Measurements from ENCODE around the gene PRDM2. TPM values are rescaled to one million over a fixed set of nuclear protein-coding genes. Genes with fewer than 3 reads are reported as not detected.

The PRDM2 gene
- total RNA-seq, 1 donor from 2014 or later: 64.2 TPM

DNA sequence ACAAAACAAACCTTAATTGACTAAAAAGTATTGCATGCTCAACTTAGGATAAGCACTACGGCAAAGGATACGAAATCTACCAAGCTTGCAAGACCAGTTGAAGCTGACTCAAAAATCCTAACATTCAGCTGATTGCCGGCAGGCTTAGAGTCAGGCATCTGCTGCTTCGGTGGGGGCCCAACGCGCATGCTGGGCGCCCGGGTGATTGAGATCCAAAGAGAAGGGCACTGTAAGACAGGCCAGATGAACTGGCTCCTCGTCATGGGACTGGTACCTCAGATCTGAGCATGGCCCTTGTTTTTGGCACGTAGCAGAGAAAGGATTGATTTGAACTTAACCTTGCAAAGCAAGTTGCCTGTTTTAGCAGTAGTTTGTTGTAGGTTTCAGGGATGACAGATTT, 86.6 kb downstream of the PRDM2 start:
- intact Hi-C loops (cut with micrococcal nuclease): no loop called here

DNA sequence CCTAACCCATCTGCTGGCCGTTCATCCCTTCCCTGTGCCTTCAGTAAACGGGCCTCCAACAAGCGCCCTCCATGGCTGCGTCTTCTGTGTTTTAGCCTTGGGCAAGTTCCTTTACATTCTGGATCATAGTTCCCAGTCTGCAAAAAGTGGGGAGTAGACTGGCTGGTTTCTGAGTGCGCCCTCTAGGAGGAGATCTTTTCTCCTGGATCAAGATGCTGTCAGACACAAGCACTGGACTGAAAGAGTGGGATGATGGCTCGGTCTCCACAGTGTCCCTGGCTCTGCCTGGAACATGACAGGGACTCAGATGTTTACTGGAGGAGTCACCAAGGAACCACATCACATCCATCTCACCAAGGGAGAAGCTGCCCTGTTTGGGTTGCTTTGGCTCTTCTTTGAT, 88.8 kb downstream of the PRDM2 start:
- intact Hi-C loops (cut with micrococcal nuclease): no loop called here

DNA sequence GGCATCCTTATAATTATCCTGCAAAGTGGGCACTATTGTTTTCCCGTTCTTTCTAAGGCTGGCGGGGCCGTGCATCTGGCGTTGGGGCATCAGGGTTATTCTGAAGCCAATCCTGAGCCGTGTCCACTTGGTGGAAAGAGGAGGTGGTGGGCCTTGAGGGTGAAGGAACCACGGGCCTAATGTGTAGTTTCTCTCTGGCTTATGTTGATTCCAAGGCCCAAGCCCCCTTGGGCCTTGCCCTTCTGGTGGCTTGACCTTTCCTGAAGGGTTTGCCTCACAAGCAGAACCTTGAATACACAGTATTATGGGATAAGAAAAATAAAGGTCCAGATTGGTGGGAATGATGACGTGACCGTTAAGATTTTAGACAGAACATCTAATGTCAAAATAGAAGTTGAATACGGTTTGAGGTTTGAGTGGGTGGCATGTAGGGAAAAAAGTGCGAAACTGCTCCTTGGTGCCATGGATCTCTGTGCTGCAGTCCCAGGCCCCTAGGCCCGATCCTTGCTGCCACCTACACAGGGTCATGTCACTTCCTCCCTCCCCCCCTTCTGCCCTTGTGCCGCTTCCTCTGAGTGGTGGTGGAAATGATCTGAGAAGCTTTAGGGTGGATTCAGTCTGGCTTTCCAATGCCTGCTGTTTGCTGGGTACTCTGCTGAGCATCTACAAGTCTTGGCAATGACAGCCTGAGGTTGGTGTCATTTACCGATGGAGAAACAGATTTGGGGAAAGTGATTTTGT, 90.5 kb downstream of the PRDM2 start:
- intact Hi-C loops (cut with micrococcal nuclease): no loop called here

DNA sequence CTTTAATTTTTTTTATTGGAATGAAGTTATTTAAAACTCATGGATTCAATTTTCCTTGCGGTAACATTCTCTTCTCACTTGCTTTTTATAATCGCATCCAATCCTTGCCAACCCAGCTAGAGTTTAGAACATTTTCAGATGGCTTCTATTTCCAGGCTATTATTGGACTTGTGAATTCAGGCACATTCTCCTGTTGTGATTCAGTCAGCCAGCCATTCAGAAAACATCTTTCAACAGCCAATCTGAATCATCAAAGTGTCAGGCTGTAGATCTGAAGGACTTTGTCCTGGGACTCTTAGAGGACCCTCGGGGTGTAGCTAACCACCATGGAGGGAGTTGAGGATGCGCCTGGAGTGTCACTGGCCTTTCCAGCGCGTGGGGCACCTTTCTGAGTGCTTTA, 92.4 kb downstream of the PRDM2 start:
- intact Hi-C loops (cut with micrococcal nuclease): no loop called here

DNA sequence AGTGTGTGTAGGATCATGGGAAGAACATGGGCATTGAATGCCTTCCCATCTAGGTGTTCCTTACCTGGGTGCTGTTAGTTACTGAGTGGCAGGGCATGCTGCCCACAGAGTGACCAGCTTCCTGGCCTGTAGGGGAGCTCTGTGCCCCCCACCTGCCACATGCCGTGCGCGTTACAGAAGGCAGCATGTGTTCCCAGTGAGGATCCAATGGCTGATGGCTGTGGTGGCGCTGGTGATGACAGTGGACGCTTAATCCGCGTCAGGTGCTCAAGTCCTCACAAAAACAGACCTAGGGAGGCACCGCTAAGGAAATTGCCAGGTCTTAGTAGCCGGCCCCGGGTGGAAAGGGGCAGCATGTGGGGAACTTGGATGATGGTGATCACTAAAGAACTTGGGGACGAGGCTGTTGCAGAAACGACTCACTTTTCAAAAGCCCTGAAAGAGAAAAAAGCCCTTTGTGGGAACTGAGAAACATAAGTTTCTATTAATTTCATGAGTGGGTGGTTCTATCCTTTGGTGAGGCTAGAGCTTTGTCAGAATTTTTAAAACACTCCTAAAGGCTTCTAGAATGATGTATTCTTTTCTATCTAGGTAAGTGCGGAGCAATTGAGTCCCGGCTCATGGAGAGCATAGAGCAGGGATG, 93.2 kb downstream of the PRDM2 start:
- intact Hi-C loops (cut with micrococcal nuclease): no loop called here

DNA sequence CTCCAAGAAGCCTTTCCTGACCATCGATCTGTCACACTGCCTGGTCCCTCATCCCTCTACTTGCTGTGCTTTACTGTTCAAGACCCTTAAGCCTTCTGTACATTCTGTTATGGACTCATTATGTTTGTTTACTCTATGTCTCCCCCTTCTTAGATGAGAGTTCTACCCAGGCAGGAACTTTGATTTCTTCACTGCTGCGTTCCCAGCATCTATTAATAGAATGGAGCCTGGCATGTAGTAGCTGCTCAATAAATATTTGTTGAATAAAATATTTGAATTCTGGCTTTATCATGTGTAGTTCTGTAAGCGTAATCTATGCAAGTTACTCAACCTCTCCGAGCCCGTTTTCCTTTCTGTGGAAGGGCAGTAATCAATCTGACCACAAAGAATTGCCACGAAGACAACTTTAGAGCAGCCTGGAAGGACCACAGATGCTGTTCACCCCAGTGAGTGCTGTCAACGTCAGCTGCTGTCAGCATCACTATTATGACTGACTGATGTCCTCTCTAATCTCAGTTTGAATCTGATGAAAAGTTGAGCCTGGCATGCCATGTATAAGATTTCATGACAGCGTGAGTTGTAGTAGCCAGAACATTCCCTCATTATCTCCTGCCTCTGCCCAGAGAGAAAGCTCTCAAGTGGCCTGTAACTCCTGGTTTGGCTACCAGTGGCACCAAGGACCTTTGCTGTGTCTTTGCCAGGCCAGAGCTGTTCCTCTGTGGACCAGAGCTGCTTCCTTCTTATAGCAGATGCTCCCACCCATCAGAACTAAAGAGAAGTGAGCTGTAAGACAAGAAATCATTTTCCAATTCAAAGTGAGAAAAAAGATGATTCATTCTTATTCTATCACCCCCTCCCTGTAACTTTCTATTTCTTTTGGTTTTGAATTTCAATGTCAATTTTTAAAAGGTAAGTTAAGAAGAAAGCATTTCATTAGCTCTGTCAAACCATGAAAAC, 94.5 kb downstream of the PRDM2 start:
- intact Hi-C loops (cut with micrococcal nuclease): no loop called here

DNA sequence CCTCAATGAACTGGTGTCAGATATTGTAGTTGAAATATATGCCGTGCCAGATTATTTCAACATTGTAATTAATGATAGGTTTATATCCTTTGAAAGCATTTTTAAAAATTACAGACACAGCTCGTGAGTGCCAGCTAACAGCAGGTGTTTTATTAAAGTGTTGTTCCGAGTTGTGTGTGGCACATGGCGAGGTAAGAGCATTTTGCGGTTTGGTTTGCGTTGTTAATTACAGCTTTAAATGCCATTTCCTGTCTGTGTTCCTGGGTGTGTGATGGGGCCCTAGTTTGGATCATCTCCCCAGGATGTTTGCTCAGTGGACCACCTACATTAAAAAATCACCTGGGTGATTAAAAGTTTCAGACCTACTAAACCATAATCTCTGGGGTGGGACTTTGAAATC, 97.4 kb downstream of the PRDM2 start:
- intact Hi-C loops (cut with micrococcal nuclease): no loop called here

DNA sequence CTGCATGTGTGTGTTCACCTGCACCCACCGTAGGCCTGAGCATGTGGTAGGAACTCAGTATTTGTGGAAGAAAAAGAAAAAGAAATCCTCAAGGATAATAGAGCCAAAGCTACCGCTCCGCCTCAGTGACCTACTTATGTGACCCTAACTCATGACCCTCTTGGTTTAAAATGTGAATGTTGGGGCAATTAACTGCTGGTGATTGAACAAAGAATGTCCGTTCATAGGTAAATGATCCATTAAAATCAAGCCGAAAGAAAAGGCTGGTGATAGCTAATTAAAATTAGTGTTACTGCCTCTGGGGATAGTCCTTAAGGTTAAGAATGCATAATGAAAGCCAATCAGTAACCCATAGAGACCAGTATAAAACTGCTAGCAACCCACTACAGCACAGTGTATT, 98.1 kb downstream of the PRDM2 start:
- intact Hi-C loops (cut with micrococcal nuclease): no loop called here

DNA sequence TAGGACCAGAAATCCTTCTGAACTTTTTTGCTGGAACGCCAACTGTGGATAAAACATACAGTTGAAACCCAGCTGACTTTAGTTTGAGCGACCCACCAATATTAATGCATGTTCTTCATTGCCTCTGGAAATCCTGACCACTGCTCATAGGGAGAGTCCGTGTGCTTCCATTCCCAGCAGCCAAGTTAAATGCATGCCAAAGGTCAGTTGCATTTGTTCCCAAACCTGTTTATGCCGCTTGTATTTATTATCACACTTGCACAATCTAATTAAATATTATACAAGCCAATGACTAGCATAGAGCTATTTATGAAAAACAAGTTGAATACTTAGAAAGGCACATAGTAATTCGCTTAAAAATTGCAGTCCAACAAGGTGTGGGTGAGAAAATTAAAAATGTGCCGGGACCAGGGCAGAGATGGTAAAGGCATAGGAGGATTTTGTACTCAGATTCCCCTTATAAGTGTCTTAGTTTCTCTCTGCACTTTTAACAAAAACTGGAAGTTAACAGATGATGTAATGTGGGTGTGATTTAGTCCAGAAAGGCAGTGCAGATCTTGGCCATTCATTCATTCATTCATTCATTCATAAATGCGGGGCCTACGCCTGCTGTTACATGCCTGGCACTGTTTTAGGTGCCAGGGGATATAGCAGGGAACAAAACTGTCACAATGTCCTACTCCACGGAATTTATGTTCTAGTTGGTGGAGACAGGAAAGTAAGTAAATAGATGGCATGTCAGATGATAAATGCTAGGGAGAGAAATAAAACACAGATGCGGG, 99.7 kb downstream of the PRDM2 start:
- intact Hi-C loops (cut with micrococcal nuclease): no loop called here

DNA sequence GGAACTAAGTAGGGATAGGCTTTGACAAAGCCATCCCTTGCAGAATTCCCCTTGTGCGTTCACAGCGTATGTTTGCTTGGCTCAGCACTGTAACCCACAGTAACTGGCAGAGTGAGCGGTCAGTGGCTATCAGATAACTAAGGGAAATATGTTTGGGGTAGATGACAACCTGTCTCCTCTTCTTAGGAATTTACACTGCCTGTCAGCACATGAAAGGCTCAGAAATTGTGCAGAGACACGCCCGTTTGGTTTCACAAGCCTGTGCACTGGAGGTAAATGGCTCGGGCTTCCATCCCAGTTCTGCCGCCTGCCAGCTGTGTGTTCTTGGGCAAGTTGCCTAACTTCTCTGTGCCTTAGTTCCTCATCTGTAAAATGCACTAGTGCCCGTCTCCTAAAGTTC, 101.2 kb downstream of the PRDM2 start:
- intact Hi-C loops (cut with micrococcal nuclease): no loop called here

DNA sequence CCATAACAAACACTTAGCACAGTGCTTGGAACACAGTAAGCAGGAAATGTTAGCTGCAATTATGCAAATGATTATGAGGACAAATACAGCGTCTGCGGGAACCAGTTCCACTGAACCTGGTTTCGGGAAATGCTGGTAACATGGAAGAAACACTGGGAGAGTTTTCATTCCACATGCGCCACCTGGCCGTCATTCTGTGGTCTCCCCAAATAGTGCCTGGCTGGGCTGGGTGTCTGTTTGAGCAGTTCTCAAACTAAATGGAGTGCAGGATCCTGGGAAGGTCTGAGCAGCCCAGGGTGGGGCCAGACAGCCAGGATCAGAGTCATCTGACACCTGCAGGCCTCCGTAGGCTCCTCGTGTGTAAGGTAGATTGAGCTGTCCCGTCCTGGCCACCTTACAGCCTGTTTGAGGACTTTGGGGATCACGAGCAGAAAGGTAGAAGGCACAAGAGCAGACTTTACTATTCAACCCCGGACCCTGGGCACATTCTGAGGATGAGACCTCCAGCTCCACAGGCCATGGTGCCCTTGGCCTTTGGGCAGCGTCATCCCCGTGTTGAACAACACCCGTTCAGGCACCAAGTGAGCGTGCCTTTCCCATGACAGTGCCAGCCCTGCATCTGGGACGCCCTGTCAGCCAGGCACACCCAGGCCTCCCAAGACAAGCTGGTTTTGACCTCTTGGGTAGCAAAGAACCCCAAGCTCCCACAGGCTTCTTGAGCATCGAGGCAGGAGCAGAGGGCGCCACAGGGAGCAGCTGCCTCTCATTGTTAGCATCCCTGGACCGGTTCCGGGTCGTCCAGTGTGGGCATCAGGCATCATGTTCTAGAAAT, 101.9 kb downstream of the PRDM2 start:
- intact Hi-C loops (cut with micrococcal nuclease): no loop called here

DNA sequence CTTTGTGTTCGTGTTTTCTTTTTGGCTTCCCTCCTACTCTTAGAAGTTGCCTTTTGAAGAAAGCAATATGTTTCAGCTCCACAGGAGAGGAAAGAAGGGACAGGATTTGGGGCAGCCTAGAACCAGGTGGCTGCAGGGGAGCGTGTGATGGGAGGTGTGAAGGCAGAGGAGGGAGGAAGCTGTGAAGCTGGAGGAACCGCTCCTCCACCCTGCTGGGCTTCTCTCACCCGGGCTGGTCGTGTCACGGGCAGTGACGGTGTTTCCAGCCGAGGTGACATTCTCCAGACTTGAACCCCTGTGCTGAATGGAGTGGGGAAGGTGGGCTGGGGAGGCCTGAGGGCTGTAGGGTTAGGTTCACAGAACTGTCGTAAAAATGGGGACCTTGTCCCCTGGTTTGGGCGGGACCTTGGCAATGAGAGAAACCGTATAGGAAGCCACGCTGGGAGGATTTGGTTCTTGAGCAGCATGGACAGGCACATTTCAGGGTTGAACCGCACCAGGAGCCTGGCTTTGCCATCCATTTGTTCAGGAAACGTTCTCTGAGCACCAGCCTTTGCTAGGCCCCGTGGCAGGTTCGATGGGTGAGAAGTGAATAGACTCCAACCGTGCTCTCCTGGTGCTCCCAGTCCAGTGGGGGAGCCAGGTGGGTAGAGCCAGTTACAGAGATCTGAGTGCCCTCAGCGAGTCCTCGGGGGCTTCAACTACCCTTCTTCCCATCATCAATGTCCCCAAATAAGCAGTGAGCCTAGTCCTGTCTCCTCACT, 103.0 kb downstream of the PRDM2 start:
- intact Hi-C loops (cut with micrococcal nuclease): no loop called here

DNA sequence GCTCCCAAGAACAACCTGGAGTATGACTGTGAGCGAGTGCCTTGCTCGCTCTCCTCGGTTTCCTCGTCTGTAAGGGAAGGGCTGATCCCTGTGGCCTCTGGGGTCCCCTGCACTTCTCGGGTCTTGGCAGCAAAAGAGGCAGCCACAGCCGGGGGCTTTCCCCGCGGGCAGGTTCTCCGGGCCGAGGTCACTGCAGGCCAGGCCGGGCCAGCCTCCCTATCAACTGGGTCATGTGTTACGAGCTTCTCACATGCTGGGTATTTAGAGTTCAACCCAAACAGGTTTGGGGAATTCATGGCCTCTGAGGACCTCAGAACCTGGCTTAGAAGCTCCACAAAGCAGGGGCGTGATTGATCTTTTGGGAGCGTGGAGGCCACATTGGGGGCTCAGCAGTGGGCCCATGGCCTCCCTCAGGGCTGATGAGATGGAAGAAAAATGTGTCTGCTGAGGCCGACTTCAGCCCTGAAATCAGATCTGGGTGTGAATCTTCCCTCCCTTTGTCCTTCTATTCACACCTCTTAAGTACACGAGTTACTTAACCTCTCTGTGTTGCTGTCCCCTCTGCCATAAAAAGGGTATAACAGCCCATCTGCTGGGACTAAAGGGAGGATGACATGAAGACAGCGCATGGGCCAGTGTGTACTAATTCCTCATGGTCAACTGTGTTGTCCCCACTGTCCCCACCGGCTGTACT, 103.7 kb downstream of the PRDM2 start:
- intact Hi-C loops (cut with micrococcal nuclease): no loop called here

DNA sequence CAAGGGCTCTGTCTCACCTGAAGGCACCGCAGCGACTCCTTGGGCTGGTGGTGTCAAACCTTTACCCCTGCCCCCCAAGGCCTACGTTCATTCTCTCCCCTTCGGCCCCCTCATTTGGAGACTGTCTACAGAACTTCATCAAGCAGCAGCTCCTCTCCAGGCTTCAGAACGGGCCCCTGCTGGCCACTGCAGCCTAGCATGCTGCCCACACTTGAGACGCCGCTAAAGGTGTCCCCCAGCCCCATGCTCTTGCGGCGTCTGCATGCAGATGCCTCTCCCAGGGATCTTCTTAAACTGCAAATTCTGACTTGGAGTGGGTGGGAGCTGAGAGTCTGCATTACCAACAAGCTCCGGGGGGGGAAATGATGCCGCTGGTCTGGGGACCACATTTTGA, 104.2 kb downstream of the PRDM2 start:
- intact Hi-C loops (cut with micrococcal nuclease): no loop called here

DNA sequence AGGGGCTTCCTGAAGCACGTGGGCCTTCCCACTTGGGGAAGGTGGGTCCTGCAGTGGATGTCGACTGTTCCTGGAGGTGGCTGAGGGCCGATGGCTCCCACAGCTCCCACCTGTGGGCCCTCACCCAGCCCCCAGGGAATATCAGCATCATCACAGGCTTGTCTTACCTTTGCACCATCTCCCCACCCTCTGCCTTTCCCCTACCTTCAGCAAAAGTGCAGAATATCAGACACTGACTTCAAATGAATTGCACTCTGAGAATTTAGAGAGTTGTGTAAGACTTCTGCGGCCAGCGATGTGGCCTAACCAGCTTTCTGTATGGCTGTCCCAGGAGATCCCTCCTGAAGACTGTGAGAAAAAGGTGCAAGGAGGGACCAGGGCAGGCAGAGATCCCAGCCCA, 105.4 kb downstream of the PRDM2 start:
- intact Hi-C loops (cut with micrococcal nuclease): no loop called here

DNA sequence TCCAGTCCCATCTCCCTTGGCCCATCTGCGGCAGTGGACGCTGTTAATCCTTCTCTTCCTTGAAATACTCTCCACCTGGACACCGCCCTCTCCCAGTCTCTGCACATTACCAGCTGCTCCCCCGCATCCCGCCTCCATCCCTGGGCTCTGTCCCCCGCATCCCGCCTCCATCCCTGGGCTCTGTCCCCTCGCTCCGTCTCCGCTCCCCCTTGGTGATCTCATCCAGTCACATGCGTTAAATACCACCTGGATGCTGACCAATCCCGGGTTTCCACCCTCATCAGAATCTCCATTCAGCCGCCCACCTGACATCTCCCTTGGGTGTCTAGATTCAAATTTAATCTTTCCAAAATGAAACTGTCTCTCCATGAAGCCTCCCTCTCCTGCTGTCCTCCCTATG, 106.1 kb downstream of the PRDM2 start:
- intact Hi-C loops (cut with micrococcal nuclease): no loop called here

DNA sequence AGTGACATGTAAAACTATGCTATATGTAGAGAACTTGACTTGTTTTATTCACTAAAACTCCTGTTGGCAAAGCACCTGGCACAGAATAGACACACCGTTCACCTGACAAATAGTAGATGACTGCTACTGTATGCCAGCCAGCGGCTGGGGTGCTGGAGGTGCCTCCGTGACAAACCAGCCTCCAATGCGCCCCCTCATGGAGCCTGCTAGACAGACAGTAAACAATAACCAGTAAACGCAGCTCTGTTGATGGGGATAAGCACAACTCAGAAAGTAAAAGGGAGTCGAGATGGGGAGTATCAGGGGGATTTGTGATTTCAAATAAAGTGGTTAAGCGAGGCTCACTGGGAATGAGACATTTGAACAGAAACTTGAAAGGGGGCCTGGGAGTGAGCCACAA, 107.2 kb downstream of the PRDM2 start:
- intact Hi-C loops (cut with micrococcal nuclease): loop anchor here (1.0 kb wide), 1 partner anchor 142 kb away; no protein-coding TSS in a partner anchor

DNA sequence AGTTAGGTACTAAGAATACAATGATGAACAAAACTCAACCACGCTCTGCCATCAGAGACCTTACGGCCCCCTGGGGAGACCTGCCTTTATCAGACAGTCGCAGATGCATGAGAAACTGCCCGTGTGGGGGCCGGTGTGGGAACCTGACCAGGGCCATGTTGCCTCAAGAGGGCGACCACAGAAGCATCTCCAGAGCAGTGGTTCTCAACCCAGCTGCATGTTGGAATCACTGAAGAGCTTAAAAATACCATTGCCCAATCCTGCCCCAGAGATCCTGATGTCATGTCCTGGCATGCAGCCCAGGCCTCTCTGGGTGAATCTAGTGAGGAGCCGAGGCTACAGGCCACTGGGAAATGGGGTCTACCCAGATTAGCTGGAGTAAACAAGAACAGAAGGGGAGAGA, 108.7 kb downstream of the PRDM2 start:
- intact Hi-C loops (cut with micrococcal nuclease): no loop called here

Measured in T-helper 1 cell treated with Interleukin-12 subunit alpha and Interleukin-12 subunit beta and Interleukin-4 antibody, amounts not matched to agents 30 ng/mL and 1 ng/mL, for 36 hours (primary cell).